Mesendoderm (in vitro differentiated cells): Measurements from ENCODE around the gene STX8.

Experiments
- DNase-seq: peaks from one replicate; pipeline ENCODE4 v3.0.0; 2013
- H2AK5ac ChIP-seq: 2 replicates; pipeline ENCODE4 v1.6.1; 2013; ENCODE audit warnings: low read length, inconsistent platforms
- H2BK120ac ChIP-seq: 2 replicates; pipeline ENCODE4 v1.6.1; 2013; ENCODE audit warnings: low read depth, mild to moderate bottlenecking, low read length, moderate library complexity, mixed read lengths
- H2BK15ac ChIP-seq: replicated peaks from 2 replicates; pipeline ENCODE4 v1.6.1; 2013; ENCODE audit warnings: low read depth, mild to moderate bottlenecking, moderate library complexity
- H2BK5ac ChIP-seq: 2 replicates; pipeline ENCODE4 v1.6.1; 2013; ENCODE audit warnings: low read length, inconsistent platforms
- H3K18ac ChIP-seq: 2 replicates; pipeline ENCODE4 v1.6.1; 2013; ENCODE audit warnings: mild to moderate bottlenecking, low read length, mixed read lengths
- H3K23ac ChIP-seq: one replicate; pipeline ENCODE4 v1.6.1; 2013; ENCODE audit warnings: low read length
- H3K27ac ChIP-seq: 2 replicates; pipeline ENCODE4 v1.5.1; 2013; ENCODE audit warnings: low read depth, mild to moderate bottlenecking, inconsistent platforms, low read length, moderate library complexity
- H3K27me3 ChIP-seq: 2 replicates; pipeline ENCODE4 v1.6.1; 2013; ENCODE audit warnings: low read length, control low read depth, mild to moderate bottlenecking, inconsistent platforms; ENCODE audit not compliant: insufficient read depth, poor library complexity
- H3K36me3 ChIP-seq: 2 replicates; pipeline ENCODE4 v1.6.1; 2013; ENCODE audit warnings: low read length, inconsistent platforms; ENCODE audit not compliant: control insufficient read depth, insufficient read depth
- H3K4ac ChIP-seq: one replicate; pipeline ENCODE4 v1.6.1; 2013; ENCODE audit warnings: low read depth, mild to moderate bottlenecking, low read length, moderate library complexity
- H3K4me1 ChIP-seq: 2 replicates; pipeline ENCODE4 v1.6.1; 2013; ENCODE audit warnings: low read depth, low read length, inconsistent platforms; ENCODE audit not compliant: control insufficient read depth
- H3K4me2 ChIP-seq: 2 replicates; pipeline ENCODE4 v1.6.1; 2013; ENCODE audit warnings: low read length
- H3K4me3 ChIP-seq: 2 replicates; pipeline ENCODE4 v1.5.1; 2013; ENCODE audit warnings: mild to moderate bottlenecking, low read length
- H3K56ac ChIP-seq: one replicate; pipeline ENCODE4 v1.6.1; 2013; ENCODE audit warnings: low read length
- H3K79me1 ChIP-seq: 2 replicates; pipeline ENCODE4 v1.6.1; 2013; ENCODE audit warnings: low read length, inconsistent platforms
- H3K79me2 ChIP-seq: 2 replicates; pipeline ENCODE4 v1.6.1; 2013; ENCODE audit warnings: mild to moderate bottlenecking, low read length; ENCODE audit not compliant: control insufficient read depth, insufficient read depth
- H3K9ac ChIP-seq: 2 replicates; pipeline ENCODE4 v1.6.1; 2013; ENCODE audit warnings: low read length, inconsistent platforms
- H4K5ac ChIP-seq: one replicate; pipeline ENCODE4 v1.6.1; 2013; ENCODE audit warnings: low read length
- H4K8ac ChIP-seq: one replicate; pipeline ENCODE4 v1.6.1; 2013; ENCODE audit warnings: low read depth, mild to moderate bottlenecking, control low read depth, low read length, moderate library complexity
- WGBS: extraction: QIAGEN DNeasy Blood & Tissue Kit; methylation state at CpG from one replicate; pipeline ENCODE4 v1.1.7; 2013; ENCODE audit warnings: low lambda C conversion rate, missing lambda C conversion rate; ENCODE audit not compliant: insufficient coverage; ENCODE audit errors: extremely low coverage; 5-methylcytosine and 5-hydroxymethylcytosine counted together

Gene STX8

DNA sequence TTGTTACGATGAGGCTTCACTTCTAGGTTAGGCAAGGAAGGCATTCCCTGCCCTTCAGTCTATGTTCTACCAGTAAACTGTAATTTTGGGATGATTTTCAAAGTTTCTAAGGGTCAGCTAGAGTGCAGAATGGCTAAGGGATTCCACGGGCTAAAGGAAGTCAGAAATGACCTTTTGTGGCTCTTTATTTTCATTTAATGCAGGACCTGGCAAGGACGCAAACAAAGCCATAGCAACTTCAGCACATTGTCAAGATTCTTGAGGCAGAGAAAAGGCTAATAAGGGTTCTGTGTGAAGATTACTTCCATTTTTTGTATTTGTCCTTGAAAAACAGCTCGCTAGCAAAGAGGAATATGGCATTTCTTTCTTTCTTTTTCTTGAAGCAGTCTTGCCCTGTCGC is 76.6 kb downstream of the STX8 start:
- H3K4me1 ChIP-seq, result no peaks in the 10 kb centered on the region
- WGBS, result no CpG with 5 or more reads among the region's 5 CpGs
- no peaks in the 10 kb centered on the region for H3K79me1 ChIP-seq
- no peaks in the 10 kb centered on the region for H3K79me2 ChIP-seq
- H3K4me2 ChIP-seq, result no peak overlapping the region
- H2AK5ac ChIP-seq, result no peak overlapping the region
- no peak overlapping the region for H3K18ac ChIP-seq
- H3K36me3 ChIP-seq, result no peaks in the 10 kb centered on the region
- no peak overlapping the region for H3K23ac ChIP-seq
- no peak overlapping the region for H3K27ac ChIP-seq
- DNase-seq, result no peak
- no peak overlapping the region for H2BK5ac ChIP-seq
- H4K8ac ChIP-seq, result no peak overlapping the region
- no peaks in the 10 kb centered on the region for H3K27me3 ChIP-seq
- H2BK15ac ChIP-seq, result no peak overlapping the region
- H3K56ac ChIP-seq, result no peak overlapping the region
- H3K4me3 ChIP-seq, result no peak overlapping the region
- H3K9ac ChIP-seq, result no peak overlapping the region
- H3K4ac ChIP-seq, result no peak overlapping the region
- H4K5ac ChIP-seq, result no peak overlapping the region
- no peak overlapping the region for H2BK120ac ChIP-seq

DNA sequence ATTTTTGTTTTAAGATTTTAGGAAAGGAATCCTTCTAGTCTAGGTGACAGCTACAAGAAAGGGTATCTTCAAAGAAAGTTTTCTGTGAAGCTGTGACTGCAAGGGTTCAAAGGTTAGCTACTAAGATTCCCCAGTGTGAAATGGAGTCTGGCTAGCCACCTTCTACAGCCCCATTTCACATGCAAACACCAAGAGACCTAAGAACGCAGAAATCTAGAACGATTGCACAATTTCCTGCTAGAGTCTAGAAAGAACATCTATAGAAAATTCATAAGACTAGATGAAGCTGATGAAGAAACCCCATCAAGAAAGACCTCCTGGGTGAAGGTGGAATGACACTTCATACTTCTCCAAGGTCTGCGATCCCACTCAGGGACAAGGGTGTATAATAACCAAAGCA is 77.1 kb downstream of the STX8 start:
- no peak overlapping the region for H2BK120ac ChIP-seq
- no peaks in the 10 kb centered on the region for H3K27me3 ChIP-seq
- no peaks in the 10 kb centered on the region for H3K36me3 ChIP-seq
- no peak overlapping the region for H4K5ac ChIP-seq
- H2BK5ac ChIP-seq, result no peak overlapping the region
- no peaks in the 10 kb centered on the region for H3K79me1 ChIP-seq
- H2AK5ac ChIP-seq, result no peak overlapping the region
- no peak overlapping the region for H3K9ac ChIP-seq
- no peaks in the 10 kb centered on the region for H3K79me2 ChIP-seq
- no peak overlapping the region for H3K23ac ChIP-seq
- no peak overlapping the region for H3K56ac ChIP-seq
- H4K8ac ChIP-seq, result no peak overlapping the region
- H3K18ac ChIP-seq, result no peak overlapping the region
- H3K4me3 ChIP-seq, result no peak overlapping the region
- no peak overlapping the region for H3K4me2 ChIP-seq
- no peak overlapping the region for H2BK15ac ChIP-seq
- no peak for DNase-seq
- H3K4me1 ChIP-seq, result no peaks in the 10 kb centered on the region
- H3K4ac ChIP-seq, result no peak overlapping the region
- no CpG with 5 or more reads among the region's 3 CpGs for WGBS
- no peak overlapping the region for H3K27ac ChIP-seq

DNA sequence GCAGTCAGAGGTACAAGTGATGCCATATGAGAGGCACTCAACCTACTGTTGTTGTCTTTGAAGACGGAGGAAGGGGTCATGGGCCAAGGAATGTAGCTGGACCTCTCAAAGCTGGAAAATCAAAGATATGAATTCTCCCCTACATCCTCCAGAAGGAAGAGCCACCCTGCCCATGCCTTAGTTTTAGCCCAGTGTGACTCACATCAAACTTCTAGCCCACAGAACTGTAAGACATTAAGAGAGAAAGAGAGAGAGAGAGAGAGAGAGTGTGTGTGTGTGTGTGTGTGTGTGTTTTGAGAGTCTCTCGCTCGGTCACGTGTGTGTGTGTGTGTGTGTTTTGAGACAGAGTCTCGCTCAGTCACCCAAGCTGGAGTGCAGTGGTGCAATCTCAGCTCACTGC is 87.1 kb downstream of the STX8 start:
- Histone ChIP-seq H2BK5ac (no peak overlapping the region), H3K18ac (no peak overlapping the region), H3K4me3 (no peak overlapping the region), H3K4me2 (no peak overlapping the region), H4K5ac (no peak overlapping the region), H3K23ac (no peak overlapping the region), H3K79me2 (no peaks in the 10 kb centered on the region), H3K9ac (no peak overlapping the region), H2AK5ac (no peak overlapping the region), H2BK120ac (no peak overlapping the region), H4K8ac (no peak overlapping the region), H3K4ac (no peak overlapping the region), H3K56ac (no peak overlapping the region), H3K27me3 (no peaks in the 10 kb centered on the region), H3K36me3 (no peaks in the 10 kb centered on the region), H3K27ac (no peak overlapping the region), H3K79me1 (no peaks in the 10 kb centered on the region), H2BK15ac (no peak overlapping the region), H3K4me1 (no peaks in the 10 kb centered on the region)
- no CpG with 5 or more reads among the region's 5 CpGs for WGBS
- DNase-seq, result no peak

DNA sequence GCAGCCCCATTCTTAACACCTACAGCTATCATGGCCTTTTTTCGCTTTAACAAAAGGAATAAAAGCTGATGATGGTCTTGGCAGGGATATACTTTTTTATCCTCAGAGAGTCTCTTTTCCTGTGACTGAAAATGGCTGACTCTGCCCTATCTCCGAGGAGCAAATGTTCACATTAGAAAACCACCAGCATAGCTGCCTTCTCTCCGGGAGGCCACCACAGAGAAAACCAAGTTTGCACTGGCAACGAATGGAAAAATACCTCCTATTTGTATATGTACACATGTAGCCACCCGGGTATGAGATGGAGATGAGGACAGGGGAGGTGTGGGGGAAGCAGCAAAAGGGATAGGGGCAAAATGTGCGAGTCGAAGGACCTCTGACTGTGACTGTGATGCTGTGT is 88.2 kb downstream of the STX8 start:
- H2BK15ac ChIP-seq, result no peak overlapping the region
- no peak overlapping the region for H3K9ac ChIP-seq
- no peaks in the 10 kb centered on the region for H3K4me1 ChIP-seq
- no peak overlapping the region for H3K23ac ChIP-seq
- H4K8ac ChIP-seq, result no peak overlapping the region
- WGBS, result no CpG with 5 or more reads among the region's 7 CpGs
- no peak overlapping the region for H3K18ac ChIP-seq
- no peak overlapping the region for H3K4me3 ChIP-seq
- H3K79me1 ChIP-seq, result no peaks in the 10 kb centered on the region
- H2BK5ac ChIP-seq, result no peak overlapping the region
- H3K79me2 ChIP-seq, result no peaks in the 10 kb centered on the region
- no peaks in the 10 kb centered on the region for H3K36me3 ChIP-seq
- no peaks in the 10 kb centered on the region for H3K27me3 ChIP-seq
- no peak overlapping the region for H3K4ac ChIP-seq
- H2BK120ac ChIP-seq, result no peak overlapping the region
- no peak for DNase-seq
- H3K27ac ChIP-seq, result no peak overlapping the region
- no peak overlapping the region for H3K56ac ChIP-seq
- H3K4me2 ChIP-seq, result no peak overlapping the region
- H4K5ac ChIP-seq, result no peak overlapping the region
- H2AK5ac ChIP-seq, result no peak overlapping the region

DNA sequence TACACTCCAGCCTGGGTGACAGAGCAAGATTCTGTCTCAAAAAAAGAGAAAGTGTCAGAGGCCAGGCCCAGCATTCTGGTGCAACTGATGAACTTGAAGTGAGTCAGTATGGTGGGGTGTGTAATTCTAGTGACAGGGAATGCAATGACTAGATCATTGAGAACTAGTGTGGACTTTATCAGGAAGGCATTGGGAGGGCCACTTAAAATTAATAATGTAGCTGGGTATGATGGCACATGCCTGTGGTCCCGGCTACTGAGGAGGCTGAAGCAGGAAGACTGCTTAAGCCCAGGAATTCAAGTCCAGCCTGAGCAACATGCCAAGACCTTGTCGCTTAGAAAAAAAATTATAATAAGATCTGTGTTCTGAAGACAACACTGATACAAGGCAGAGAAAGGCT is 90.8 kb downstream of the STX8 start:
- no peaks in the 10 kb centered on the region for H3K36me3 ChIP-seq
- H4K5ac ChIP-seq, result no peak overlapping the region
- no peak overlapping the region for H2BK120ac ChIP-seq
- H3K27me3 ChIP-seq, result no peaks in the 10 kb centered on the region
- H4K8ac ChIP-seq, result no peak overlapping the region
- H3K9ac ChIP-seq, result no peak overlapping the region
- no peak overlapping the region for H3K56ac ChIP-seq
- no peak overlapping the region for H3K18ac ChIP-seq
- H3K4me1 ChIP-seq, result no peaks in the 10 kb centered on the region
- H3K79me2 ChIP-seq, result no peaks in the 10 kb centered on the region
- no peak overlapping the region for H3K4me3 ChIP-seq
- H2BK5ac ChIP-seq, result no peak overlapping the region
- H3K4me2 ChIP-seq, result no peak overlapping the region
- no CpG with 5 or more reads among the region's 2 CpGs for WGBS
- H2BK15ac ChIP-seq, result no peak overlapping the region
- H3K27ac ChIP-seq, result no peak overlapping the region
- H3K4ac ChIP-seq, result no peak overlapping the region
- H3K79me1 ChIP-seq, result no peaks in the 10 kb centered on the region
- no peak for DNase-seq
- H3K23ac ChIP-seq, result no peak overlapping the region
- H2AK5ac ChIP-seq, result no peak overlapping the region

DNA sequence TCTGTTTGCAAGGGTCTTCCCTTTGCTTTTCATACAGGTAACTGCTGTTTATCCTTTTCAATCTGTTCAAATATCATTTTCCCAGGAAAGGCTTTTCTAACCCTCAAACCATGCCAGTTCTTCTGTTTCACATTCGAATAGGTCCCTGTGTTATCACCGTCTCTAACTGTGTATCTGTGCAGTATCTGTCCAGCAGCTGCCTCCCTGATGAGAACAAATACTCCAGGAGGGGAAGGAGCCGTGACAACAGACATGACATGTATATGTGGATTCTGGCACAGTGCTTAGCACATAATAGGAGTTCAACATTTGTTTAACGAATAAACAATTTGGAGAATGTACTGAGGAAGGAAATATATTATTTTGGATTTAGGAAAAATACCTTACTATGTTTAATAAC is 95.7 kb downstream of the STX8 start:
- WGBS, result no CpG with 5 or more reads among the region's 4 CpGs
- Histone ChIP-seq H4K5ac (no peak overlapping the region), H3K18ac (no peak overlapping the region), H4K8ac (no peak overlapping the region), H3K79me2 (no peaks in the 10 kb centered on the region), H3K27me3 (no peaks in the 10 kb centered on the region), H3K9ac (no peak overlapping the region), H2BK15ac (no peak overlapping the region), H3K79me1 (no peaks in the 10 kb centered on the region), H3K4me1 (no peaks in the 10 kb centered on the region), H2AK5ac (no peak overlapping the region), H3K23ac (no peak overlapping the region), H3K56ac (no peak overlapping the region), H3K4me2 (no peak overlapping the region), H3K36me3 (no peaks in the 10 kb centered on the region), H3K4me3 (no peak overlapping the region), H3K27ac (no peak overlapping the region), H2BK5ac (no peak overlapping the region), H3K4ac (no peak overlapping the region), H2BK120ac (no peak overlapping the region)
- DNase-seq, result no peak
